Right lobe of liver (tissue), 6 donors: ENCODE results near the gene MAEL. TPM values are rescaled to one million over a fixed set of nuclear protein-coding genes. Genes with fewer than 3 reads are reported as not detected.

Experiments used
- ATAC-seq, 4 donors: fragments of 200-7000 bp; cut with Tn5 transposase; one replicate each; pipeline ENCODE4 v1.9.1; 2020; ENCODE audit warnings: mild to moderate bottlenecking in 4 of 4, moderate library complexity in 4 of 4
- DNase-seq, 3 donors: peaks; one replicate each; pipeline ENCODE4 v3.0.0-alpha.2; 2020
- H3K27ac ChIP-seq, 3 donors: fragments of 200-600 bp; one replicate each; pipeline ENCODE4 v1.8.0; 2022
- H3K27me3 ChIP-seq, 2 donors: fragments of 200-600 bp; one replicate each; pipeline ENCODE4 v1.8.0; 2022
- H3K36me3 ChIP-seq, 4 donors: fragments of 200-600 bp; sonication (generic) in 1 of 4; one replicate each; pipeline versions ENCODE4 v1.5.1 to v1.8.0; 2017 to 2022; ENCODE audit warnings: control low read depth in 1 of 4
- H3K4me1 ChIP-seq, 4 donors: fragments of 200-600 bp; sonication (generic) in 1 of 4; one replicate each; pipeline versions ENCODE4 v1.5.1 to v1.8.0; 2017 to 2022; ENCODE audit warnings: control low read depth in 1 of 4
- H3K4me3 ChIP-seq, 3 donors: fragments of 200-600 bp; one replicate each; pipeline ENCODE4 v1.8.0; 2022
- H3K9me3 ChIP-seq, 4 donors: fragments of 200-600 bp; sonication (generic) in 1 of 4; one replicate each; pipeline versions ENCODE4 v1.5.1 to v1.8.0; 2017 to 2022; ENCODE audit warnings: control low read depth in 1 of 4
- POLR2A ChIP-seq: fragments of 450-650 bp; IDR thresholded peaks from one replicate; pipeline ENCODE4 v1.6.1; 2017; ENCODE audit warnings: antibody characterized with exemption, mild to moderate bottlenecking
- WGBS: methylation state at CpG from one replicate; pipeline ENCODE4 v1.1.6; 2018; ENCODE audit warnings: low coverage, low lambda C conversion rate; ENCODE audit not compliant: insufficient coverage; ENCODE audit errors: missing lambda C conversion rate; 5-methylcytosine and 5-hydroxymethylcytosine counted together
- intact Hi-C, 2 donors: fragments of 100-400 bp; cut with DNase I; formaldehyde crosslinking; loops; one replicate each; pipeline versions ENCODE4 v1.11.2 to v1.14.1; 2022
- total RNA-seq, 6 experiments: library from RNA; depleted of rRNA in 2 of 6; stranded (reverse); fragments of >200 nt in 2 of 6; fragmentation: NEBNext Ultra II Directional in 3 of 6; extraction: Animal tissue kit (Norgen Biotek cat#: 25700) in 3 of 6; gene quantifications; one replicate each; pipeline versions ENCODE4 v1.1.0 to v1.2.4, GENCODE V29; 2016 to 2023
- TF ChIP-seq, protein P1 (sequence below), 4 donors: fragments of 200-600 bp in 3 of 4; fragments of 450-650 bp in 1 of 4; IDR thresholded peaks; one replicate each; pipeline versions ENCODE4 v1.5.1 to v1.8.0; 2016 to 2022; ENCODE audit warnings: antibody characterized with exemption in 4 of 4, mild to moderate bottlenecking in 2 of 4
- donor health status: DM: no; HTN: yes; CAD: no.
- donor health status: DM: no; HTN: no; CAD: no.
- donor health status: DM: no; HTN: no; CAD: no.
- donor health status: DM: no; HTN: yes; CAD: no.
- donor health status: DM: no; HTN: yes; CAD: no.

The MAEL gene
- total RNA-seq, 6 experiments from 2014 or later: 0.15 TPM; not detected in 5

GRCh38 chr1:167059809-167060107 is 70.7 kb downstream of the MAEL start:
- H3K4me3 ChIP-seq: no peak overlapping the region
- ATAC-seq: no peak

DNA sequence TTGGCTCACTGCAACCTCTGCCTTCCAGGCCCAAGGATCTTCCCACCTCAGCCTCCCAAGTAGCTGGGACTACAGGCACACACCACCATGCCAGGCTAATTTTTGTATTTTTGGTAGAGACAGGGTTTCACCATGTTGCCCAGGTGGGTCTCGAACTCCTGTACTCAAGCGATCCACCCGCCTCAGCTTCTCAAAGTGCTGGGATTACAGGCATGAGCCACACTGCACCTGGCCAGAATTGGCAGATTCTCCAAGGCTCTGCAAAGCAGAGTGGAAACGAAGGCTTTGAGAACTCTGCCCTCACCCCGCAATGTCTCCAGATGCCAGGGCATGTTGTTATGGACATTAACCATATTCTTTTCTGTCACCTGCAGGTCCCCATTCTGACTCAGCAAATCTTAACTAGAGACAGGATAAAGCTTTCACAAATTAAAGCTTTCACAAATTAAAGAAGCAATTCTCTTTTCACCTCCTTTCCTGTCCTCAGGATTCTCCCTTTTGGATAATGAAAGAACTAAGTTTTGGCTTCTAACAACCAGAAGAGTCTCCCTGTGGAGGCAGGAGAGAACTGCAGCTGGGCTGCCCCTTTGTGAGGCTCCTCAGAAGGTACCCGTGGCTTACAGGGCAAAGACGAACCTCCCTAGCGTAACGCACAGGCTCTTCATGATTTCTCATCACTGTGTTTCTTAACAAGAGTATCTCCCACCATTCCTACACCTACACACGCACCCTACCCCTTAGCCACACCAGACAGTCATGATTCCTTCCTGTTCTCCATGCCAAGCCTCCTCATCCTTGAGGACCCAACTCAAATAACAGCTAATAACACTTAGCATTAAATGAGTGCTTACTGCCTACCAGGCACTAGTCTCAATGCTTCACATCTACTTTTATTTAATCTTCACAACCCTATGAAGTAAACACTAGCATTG is 71.3 kb downstream of the MAEL start:
- Histone ChIP-seq H3K9me3 (no peaks in the 10 kb centered on the region), H3K27ac (no peak overlapping the region), H3K27me3 (no peaks in the 10 kb centered on the region), H3K36me3 (no peaks in the 10 kb centered on the region), H3K4me1 (peaks cover 0 to 3% (median 0%) of the 10 kb centered on the region in 4 donors), H3K4me3 (no peak overlapping the region)
- ATAC-seq (no peak), DNase-seq (no peak)
- intact Hi-C loops: loop anchor here (5.0 to 10.0 kb wide), 2 partner anchors 153 to 384 kb away; no protein-coding TSS in a partner anchor
- WGBS: 65% methylated on average over 7 of the region's 10 CpGs
- no peak for TF ChIP-seq POLR2A
- TF ChIP-seq, protein P1, sequence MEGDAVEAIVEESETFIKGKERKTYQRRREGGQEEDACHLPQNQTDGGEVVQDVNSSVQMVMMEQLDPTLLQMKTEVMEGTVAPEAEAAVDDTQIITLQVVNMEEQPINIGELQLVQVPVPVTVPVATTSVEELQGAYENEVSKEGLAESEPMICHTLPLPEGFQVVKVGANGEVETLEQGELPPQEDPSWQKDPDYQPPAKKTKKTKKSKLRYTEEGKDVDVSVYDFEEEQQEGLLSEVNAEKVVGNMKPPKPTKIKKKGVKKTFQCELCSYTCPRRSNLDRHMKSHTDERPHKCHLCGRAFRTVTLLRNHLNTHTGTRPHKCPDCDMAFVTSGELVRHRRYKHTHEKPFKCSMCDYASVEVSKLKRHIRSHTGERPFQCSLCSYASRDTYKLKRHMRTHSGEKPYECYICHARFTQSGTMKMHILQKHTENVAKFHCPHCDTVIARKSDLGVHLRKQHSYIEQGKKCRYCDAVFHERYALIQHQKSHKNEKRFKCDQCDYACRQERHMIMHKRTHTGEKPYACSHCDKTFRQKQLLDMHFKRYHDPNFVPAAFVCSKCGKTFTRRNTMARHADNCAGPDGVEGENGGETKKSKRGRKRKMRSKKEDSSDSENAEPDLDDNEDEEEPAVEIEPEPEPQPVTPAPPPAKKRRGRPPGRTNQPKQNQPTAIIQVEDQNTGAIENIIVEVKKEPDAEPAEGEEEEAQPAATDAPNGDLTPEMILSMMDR (IDR thresholded peaks at IDR 0.05): no peak

More at GRCh38 chr1:167059809-167060107, 70.7 kb downstream of the MAEL start:
- H3K4me1 ChIP-seq: peaks cover 0 to 3% (median 0%) of the 10 kb centered on the region in 4 donors
- intact Hi-C loops: loop anchor here (5.0 to 10.0 kb wide), 3 partner anchors 85 to 385 kb away; partner anchors contain the start of gene ILDR2 (in 2 of the 2)
- H3K9me3 ChIP-seq: no peaks in the 10 kb centered on the region
- H3K27ac ChIP-seq: no peak overlapping the region
- DNase-seq: no peak
- no peaks in the 10 kb centered on the region for H3K27me3 ChIP-seq
- WGBS: 0% methylated on average over 1 of the region's 1 CpG
- TF ChIP-seq POLR2A: no peak
- TF ChIP-seq, protein P1 (IDR thresholded peaks at IDR 0.05): no peak
- no peaks in the 10 kb centered on the region for H3K36me3 ChIP-seq

GRCh38 chr1:167061073-167061464 is 72.0 kb downstream of the MAEL start:
- WGBS: 73% methylated on average over 3 of the region's 3 CpGs
- H3K36me3 ChIP-seq: no peaks in the 10 kb centered on the region

DNA sequence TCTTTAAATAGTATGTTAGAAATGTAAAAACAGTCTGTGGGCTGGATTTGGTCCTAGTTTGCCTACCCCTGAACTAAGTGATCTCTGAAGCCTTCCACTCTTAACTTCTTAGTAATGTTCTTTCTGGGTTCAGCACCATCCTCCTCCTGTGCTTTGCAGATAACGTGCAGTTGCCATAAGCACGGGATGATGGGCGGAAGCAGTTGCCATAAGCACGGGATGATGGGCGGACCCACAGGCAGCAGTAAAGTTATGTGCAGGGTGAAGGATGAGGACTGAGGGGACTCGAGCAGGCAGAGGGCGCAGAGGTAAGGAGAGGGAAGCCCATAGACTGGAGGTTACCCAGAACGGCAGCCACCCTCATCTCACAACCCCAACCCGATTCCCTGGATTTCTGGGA is 75.5 kb downstream of the MAEL start:
- Histone ChIP-seq H3K4me1 (no peaks in the 10 kb centered on the region), H3K27ac (no peak overlapping the region), H3K9me3 (no peaks in the 10 kb centered on the region), H3K4me3 (no peak overlapping the region), H3K36me3 (no peaks in the 10 kb centered on the region), H3K27me3 (no peaks in the 10 kb centered on the region)
- TF ChIP-seq, protein P1 (IDR thresholded peaks at IDR 0.05): no peak
- ATAC-seq (no peak), DNase-seq (no peak)
- intact Hi-C loops: loop anchor here (5.0 to 10.0 kb wide), 3 partner anchors 157 to 380 kb away; no protein-coding TSS in a partner anchor
- WGBS: 72% methylated on average over 4 of the region's 9 CpGs

More at GRCh38 chr1:167061073-167061464, 72.0 kb downstream of the MAEL start:
- Histone ChIP-seq H3K27ac (no peak overlapping the region), H3K27me3 (no peaks in the 10 kb centered on the region), H3K9me3 (no peaks in the 10 kb centered on the region), H3K4me3 (no peak overlapping the region), H3K4me1 (peaks cover 0 to 3% (median 0%) of the 10 kb centered on the region in 4 donors)
- TF ChIP-seq, protein P1 (IDR thresholded peaks at IDR 0.05): no peak
- TF ChIP-seq POLR2A: no peak
- no peak for ATAC-seq
- DNase-seq: no peak
- intact Hi-C loops: loop anchor here (5.0 to 10.0 kb wide), 2 partner anchors 154 to 384 kb away; no protein-coding TSS in a partner anchor
